SK-N-SH (cell line): ENCODE measurements around the gene CD2.

Experiments
- CHD2 ChIP-seq: fragments of 150-350 bp; IDR thresholded peaks from 2 replicates; pipeline ENCODE4 v1.6.1; 2018; ENCODE audit warnings: low read length; ENCODE audit not compliant: partially characterized antibody
- CTCF ChIP-seq: fragments of 200-600 bp; sonication (generic); IDR thresholded peaks from 2 replicates; pipeline ENCODE4 v1.6.1; 2017; ENCODE audit warnings: antibody characterized with exemption, mild to moderate bottlenecking, moderate library complexity
- FOXM1 ChIP-seq: IDR thresholded peaks from 2 replicates; pipeline ENCODE4 v1.4.0; 2012; ENCODE audit warnings: low read depth, mild to moderate bottlenecking
- GABPA ChIP-seq: IDR thresholded peaks from 2 replicates; pipeline ENCODE4 v1.4.0; 2012; ENCODE audit warnings: low read depth, mild to moderate bottlenecking
- NRF1 ChIP-seq: IDR thresholded peaks from 2 replicates; pipeline ENCODE4 v1.6.1; 2012; ENCODE audit warnings: low read depth, mild to moderate bottlenecking, low read length
- PBX3 ChIP-seq: IDR thresholded peaks from 2 replicates; pipeline ENCODE4; 2012
- POLR2AphosphoS5 ChIP-seq: IDR thresholded peaks from 2 replicates; pipeline ENCODE4 v1.6.1; 2012; ENCODE audit warnings: low read depth, low read length
- REST ChIP-seq: IDR thresholded peaks from 2 replicates; pipeline ENCODE4 v1.6.1; 2012; ENCODE audit warnings: mild to moderate bottlenecking, low read depth, low read length, moderate library complexity
- SMC3 ChIP-seq: IDR thresholded peaks from 2 replicates; pipeline ENCODE4 v1.6.1; 2012; ENCODE audit warnings: low read depth, low read length, improper control_type of control experiment
- TAF1 ChIP-seq: IDR thresholded peaks from 2 replicates; pipeline ENCODE4 v1.6.1; 2012; ENCODE audit warnings: low read depth, mild to moderate bottlenecking, low read length, moderate library complexity, borderline replicate concordance
- TCF12 ChIP-seq: IDR thresholded peaks from 2 replicates; pipeline ENCODE4 v1.4.0; 2012
- ZBTB33 ChIP-seq: IDR thresholded peaks from 2 replicates; pipeline ENCODE4 v1.4.0; 2012; ENCODE audit warnings: low read depth, borderline replicate concordance

- TF ChIP-seq GABPA (no peak), POLR2AphosphoS5 (no peak), CHD2 (no peak), TAF1 (no peak), CTCF (no peak), FOXM1 (no peak), TCF12 (no peak), PBX3 (no peak), SMC3 (no peak), ZBTB33 (no peak), NRF1 (no peak), REST (no peak)
Observed at GRCh38 chr1:116731439-116731838, 22.8 kb upstream of the CD2 start.
